KMS-11 (cell line): ENCODE results near the gene GRB2.
"Not testable (repeated sequence)": the region's sequence is repeated elsewhere in the genome, so short reads cannot be mapped to it uniquely, and the experiment has no call there.

ENCODE experiments used
- H2AFZ ChIP-seq: fragments of 200-600 bp; sonication (generic); 2 replicates; pipeline ENCODE4 v1.6.1; 2016; ENCODE audit warnings: antibody characterized with exemption, mixed run types, low read depth
- H3K27ac ChIP-seq: fragments of 200-600 bp; sonication (generic); 2 replicates; pipeline ENCODE4 v1.6.1; 2016; ENCODE audit warnings: mild to moderate bottlenecking, mixed run types
- H3K27me3 ChIP-seq: fragments of 200-600 bp; sonication (generic); 2 replicates; pipeline ENCODE4 v1.6.1; 2017; ENCODE audit warnings: mild to moderate bottlenecking, low read depth, mixed run types, moderate library complexity; ENCODE audit not compliant: insufficient read depth
- H3K36me3 ChIP-seq: fragments of 200-600 bp; sonication (generic); 2 replicates; pipeline ENCODE4 v1.6.1; 2017; ENCODE audit warnings: mild to moderate bottlenecking, mixed run types; ENCODE audit not compliant: insufficient read depth
- H3K4me1 ChIP-seq: fragments of 200-600 bp; sonication (generic); 2 replicates; pipeline ENCODE4 v1.6.1; 2016; ENCODE audit warnings: mild to moderate bottlenecking, low read depth, mixed run types; ENCODE audit not compliant: poor library complexity, severe bottlenecking
- H3K4me2 ChIP-seq: fragments of 200-600 bp; sonication (generic); 2 replicates; pipeline ENCODE4 v1.7.0; 2016; ENCODE audit warnings: mild to moderate bottlenecking, mixed run types
- H3K4me3 ChIP-seq: fragments of 200-600 bp; sonication (generic); IDR thresholded peaks from 2 replicates; pipeline ENCODE4 v1.6.1; 2017; ENCODE audit warnings: low read depth, low read length, mixed read lengths; ENCODE audit not compliant: insufficient read depth
- H3K79me2 ChIP-seq: fragments of 200-600 bp; sonication (generic); 2 replicates; pipeline ENCODE4 v1.6.1; 2016; ENCODE audit warnings: low read depth, mixed run types; ENCODE audit not compliant: insufficient read depth
- H3K9ac ChIP-seq: fragments of 200-600 bp; sonication (generic); 2 replicates; pipeline ENCODE4 v1.6.1; 2016; ENCODE audit warnings: mild to moderate bottlenecking, mixed run types
- H4K20me1 ChIP-seq: fragments of 200-600 bp; sonication (generic); 2 replicates; pipeline ENCODE4 v1.6.1; 2016; ENCODE audit warnings: mild to moderate bottlenecking, mixed run types; ENCODE audit not compliant: insufficient read depth
- CTCF ChIP-seq: fragments of 200-600 bp; sonication (generic); conservative IDR thresholded peaks from 2 replicates; pipeline ENCODE4 v1.6.1; 2017; ENCODE audit warnings: low read depth, mild to moderate bottlenecking, antibody characterized with exemption, low read length, moderate library complexity, mixed read lengths

Gene GRB2

GRCh38 chr17:75301502-75302206 is 103.8 kb downstream of the GRB2 start:
- Histone ChIP-seq H3K27ac (no peak overlapping the region), H3K9ac (no peak overlapping the region), H3K36me3 (no peaks in the 10 kb centered on the region), H3K4me2 (no peak overlapping the region), H3K4me1 (peaks cover 25% of the 10 kb centered on the region), H4K20me1 (no peaks in the 10 kb centered on the region), H3K4me3 (no peak overlapping the region), H3K27me3 (no peaks in the 10 kb centered on the region), H3K79me2 (no peaks in the 10 kb centered on the region), H2AFZ (no peak overlapping the region)
- no peak for TF ChIP-seq CTCF

DNA sequence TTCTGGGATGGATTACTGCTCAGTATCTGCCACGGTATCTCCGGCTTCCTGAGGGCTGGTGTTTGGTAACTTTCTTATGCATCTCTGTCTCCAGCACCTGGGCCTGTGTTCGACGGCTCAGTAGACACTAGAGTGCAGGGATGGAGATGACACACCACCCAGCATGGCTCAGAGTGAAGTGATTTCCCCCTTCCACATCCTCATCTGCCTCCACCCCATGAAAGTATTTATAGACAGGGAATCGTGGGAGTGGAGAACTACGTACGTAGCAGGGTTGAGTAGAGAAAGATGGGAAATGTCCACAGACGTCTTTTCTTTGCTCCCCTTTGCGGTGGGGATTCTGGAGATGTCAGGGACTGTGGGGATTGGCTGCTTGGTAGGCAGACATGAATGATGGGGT is 104.4 kb downstream of the GRB2 start:
- Histone ChIP-seq H3K9ac (no peak overlapping the region), H3K79me2 (no peaks in the 10 kb centered on the region), H3K27ac (no peak overlapping the region), H4K20me1 (no peaks in the 10 kb centered on the region), H3K27me3 (no peaks in the 10 kb centered on the region), H3K4me3 (no peak overlapping the region), H2AFZ (no peak overlapping the region), H3K36me3 (no peaks in the 10 kb centered on the region), H3K4me1 (peaks cover 31% of the 10 kb centered on the region), H3K4me2 (no peak overlapping the region)
- TF ChIP-seq CTCF: no peak

GRCh38 chr17:75300280-75300679 is 105.2 kb downstream of the GRB2 start:
- Histone ChIP-seq H3K4me1 (peaks cover 39% of the 10 kb centered on the region), H3K27me3 (no peaks in the 10 kb centered on the region), H3K27ac (no peak overlapping the region), H3K4me3 (no peak overlapping the region), H3K4me2 (no peak overlapping the region), H2AFZ (no peak overlapping the region), H3K9ac (no peak overlapping the region), H3K79me2 (no peaks in the 10 kb centered on the region), H4K20me1 (no peaks in the 10 kb centered on the region), H3K36me3 (no peaks in the 10 kb centered on the region)
- no peak for TF ChIP-seq CTCF

GRCh38 chr17:75295201-75296158 is 110.0 kb downstream of the GRB2 start:
- no peaks in the 10 kb centered on the region for H3K36me3 ChIP-seq
- peak overlapping the region; percentile 76 for H3K4me2 ChIP-seq
- H3K9ac ChIP-seq: no peak overlapping the region; the same call in 1 of the 2 replicates
- H3K79me2 ChIP-seq: no peaks in the 10 kb centered on the region
- no peak overlapping the region for H3K4me3 ChIP-seq
- H4K20me1 ChIP-seq: no peaks in the 10 kb centered on the region
- peaks cover 66% of the 10 kb centered on the region for H3K4me1 ChIP-seq
- H3K27me3 ChIP-seq: no peaks in the 10 kb centered on the region
- no peak for TF ChIP-seq CTCF
- H2AFZ ChIP-seq: peak overlapping the region; percentile 59; the same call in 1 of the 2 replicates
- peak overlapping the region; percentile 72 for H3K27ac ChIP-seq

DNA sequence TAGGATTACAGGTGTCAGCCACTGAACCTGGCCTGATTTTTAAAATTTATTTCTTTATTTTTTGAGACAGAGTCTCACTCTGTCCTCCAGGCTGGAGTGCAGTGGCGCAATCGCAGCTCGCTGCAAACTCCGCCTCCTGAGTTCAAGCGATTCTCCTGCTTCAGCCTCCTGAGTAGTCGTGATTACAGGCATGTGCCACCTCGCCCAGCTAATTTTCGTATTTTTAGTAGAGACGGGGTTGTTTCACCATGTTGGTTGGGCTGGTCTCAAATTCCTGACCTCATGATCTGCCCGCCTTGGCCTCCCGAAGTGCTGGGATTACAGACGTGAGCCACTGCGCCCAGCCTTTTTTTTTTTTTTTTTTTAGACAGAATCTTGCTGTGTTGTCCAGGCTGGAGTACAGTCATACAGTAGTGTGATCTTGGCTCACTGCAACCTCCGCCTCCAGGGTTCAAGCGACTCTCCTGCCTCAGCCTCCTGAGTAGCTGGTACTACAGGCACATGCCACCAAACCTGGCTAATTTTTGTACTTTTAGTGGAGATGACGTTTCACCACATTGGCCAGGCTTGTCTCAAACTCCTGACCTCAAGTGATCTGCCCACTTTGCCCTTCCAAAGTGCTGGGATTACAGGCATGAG is 112.5 kb downstream of the GRB2 start:
- not testable (repeated sequence) for H3K9ac ChIP-seq, H3K79me2 ChIP-seq

More for the DNA sequence above, 112.5 kb downstream of the GRB2 start:
- H3K36me3 ChIP-seq, H4K20me1 ChIP-seq, H3K27ac ChIP-seq, H3K27me3 ChIP-seq, H3K4me2 ChIP-seq, H3K4me3 ChIP-seq, H2AFZ ChIP-seq: not testable (repeated sequence)
- H3K4me1 ChIP-seq: peaks cover 59% of the 10 kb centered on the region
